ENCODE measurements around the gene ZDHHC8. TPM values are rescaled to one million over a fixed set of nuclear protein-coding genes. Genes with fewer than 3 reads are reported as not detected.

ZDHHC8 gene
- total RNA-seq, 1 donor from 2014 or later: 100 TPM

DNA sequence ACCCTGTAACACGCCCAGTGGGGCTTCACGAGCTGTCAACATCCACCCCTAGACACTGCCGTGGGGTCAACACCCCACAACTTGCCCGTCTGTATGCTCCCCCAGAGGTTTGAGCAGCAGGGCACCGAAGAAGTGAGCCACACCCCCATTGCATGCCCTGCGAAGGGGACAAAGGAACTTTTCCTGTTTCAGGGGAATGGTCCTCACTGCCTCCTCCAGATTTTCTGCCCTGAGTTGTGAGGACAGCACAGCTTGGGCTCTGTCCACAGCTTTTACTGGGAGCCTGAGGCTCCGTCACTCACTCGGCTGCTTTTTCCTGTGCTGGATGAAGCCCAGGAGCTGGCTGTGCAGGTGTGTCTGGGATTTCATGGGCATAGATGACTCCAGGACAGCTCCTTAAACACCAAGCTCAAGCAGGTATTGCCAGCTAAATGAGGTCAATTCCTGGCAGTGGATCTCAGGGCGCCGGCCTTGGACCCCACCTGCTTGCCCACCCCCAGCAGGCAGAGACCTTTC, 59.5 kb downstream of the ZDHHC8 start:
- H3K27ac Mint-ChIP-seq: no peak overlapping the region
- no peaks in the 10 kb centered on the region for H3K4me1 Mint-ChIP-seq
- H3K9me3 Mint-ChIP-seq: no peaks in the 10 kb centered on the region
- no peaks in the 10 kb centered on the region for H3K27me3 Mint-ChIP-seq
- intact Hi-C loops (cut with micrococcal nuclease): no loop called here
- DNase-seq: no peak
- no peak overlapping the region for H3K4me3 Mint-ChIP-seq
- H3K36me3 Mint-ChIP-seq (ENCODE audit: low read depth): no peaks in the 10 kb centered on the region

DNA sequence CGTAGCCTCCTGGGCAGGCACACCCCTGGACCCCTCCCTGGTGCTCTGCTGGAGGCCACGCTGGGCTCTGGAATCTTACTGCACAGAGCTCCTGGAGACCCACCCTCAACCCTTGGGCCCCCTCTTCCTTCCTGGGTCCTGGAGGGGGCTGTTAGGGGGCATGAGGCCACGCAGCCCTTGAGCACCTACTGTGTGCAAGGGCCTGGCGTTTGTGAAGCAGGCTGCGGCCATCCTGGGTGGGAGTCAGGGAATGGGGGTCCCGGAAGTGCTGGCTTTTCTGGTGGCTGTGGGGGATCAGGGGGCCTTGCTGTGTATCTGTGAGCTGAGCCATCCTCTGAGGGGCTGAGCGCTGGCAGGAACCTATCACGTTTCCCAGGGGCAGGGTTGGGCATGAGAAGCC, 60.2 kb downstream of the ZDHHC8 start:
- no peaks in the 10 kb centered on the region for H3K9me3 Mint-ChIP-seq
- no peaks in the 10 kb centered on the region for H3K36me3 Mint-ChIP-seq (ENCODE audit: low read depth)
- no peaks in the 10 kb centered on the region for H3K27me3 Mint-ChIP-seq
- no peak overlapping the region for H3K4me3 Mint-ChIP-seq
- no peak overlapping the region for H3K27ac Mint-ChIP-seq
- no peaks in the 10 kb centered on the region for H3K4me1 Mint-ChIP-seq
- intact Hi-C loops (cut with micrococcal nuclease): no loop called here
- no peak for DNase-seq

DNA sequence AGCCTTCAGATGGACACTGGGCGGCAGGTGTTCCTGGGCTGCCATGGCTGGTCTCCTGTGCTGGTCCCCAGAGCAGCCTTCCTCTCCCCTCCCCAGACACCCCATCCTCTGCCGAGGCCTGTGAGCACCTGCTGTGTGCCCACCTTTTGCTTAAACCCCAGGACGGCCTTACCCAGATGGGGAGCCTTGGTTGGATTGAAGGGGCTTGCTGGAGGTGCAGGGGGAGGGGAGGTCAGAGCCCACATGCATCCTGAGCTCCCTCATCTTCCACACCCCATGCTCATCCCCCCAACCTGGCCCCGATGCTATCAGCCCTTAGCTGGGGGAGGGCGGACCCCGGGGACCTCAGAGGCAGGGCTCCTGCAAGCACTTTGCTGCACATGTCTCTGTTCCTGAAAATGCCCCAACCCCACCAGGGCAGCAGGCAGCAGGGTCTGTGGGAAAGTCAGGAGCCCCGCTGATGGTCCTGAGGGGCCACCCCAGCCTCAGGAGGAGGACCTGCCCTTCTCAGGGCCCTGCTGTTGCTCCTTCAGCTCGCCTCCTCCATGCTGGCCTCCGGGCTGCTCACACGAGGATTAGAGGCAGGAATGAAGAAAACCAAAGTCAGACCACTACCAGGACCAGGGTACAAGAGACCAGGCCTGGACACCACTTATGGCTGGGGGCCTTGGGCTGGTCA, 60.8 kb downstream of the ZDHHC8 start:
- Mint-ChIP-seq H3K9me3 (no peaks in the 10 kb centered on the region), H3K27me3 (no peaks in the 10 kb centered on the region), H3K4me3 (no peak overlapping the region), H3K27ac (no peak overlapping the region), H3K36me3 (ENCODE audit: low read depth) (no peaks in the 10 kb centered on the region), H3K4me1 (no peaks in the 10 kb centered on the region)
- intact Hi-C loops (cut with micrococcal nuclease): no loop called here
- no peak for DNase-seq

DNA sequence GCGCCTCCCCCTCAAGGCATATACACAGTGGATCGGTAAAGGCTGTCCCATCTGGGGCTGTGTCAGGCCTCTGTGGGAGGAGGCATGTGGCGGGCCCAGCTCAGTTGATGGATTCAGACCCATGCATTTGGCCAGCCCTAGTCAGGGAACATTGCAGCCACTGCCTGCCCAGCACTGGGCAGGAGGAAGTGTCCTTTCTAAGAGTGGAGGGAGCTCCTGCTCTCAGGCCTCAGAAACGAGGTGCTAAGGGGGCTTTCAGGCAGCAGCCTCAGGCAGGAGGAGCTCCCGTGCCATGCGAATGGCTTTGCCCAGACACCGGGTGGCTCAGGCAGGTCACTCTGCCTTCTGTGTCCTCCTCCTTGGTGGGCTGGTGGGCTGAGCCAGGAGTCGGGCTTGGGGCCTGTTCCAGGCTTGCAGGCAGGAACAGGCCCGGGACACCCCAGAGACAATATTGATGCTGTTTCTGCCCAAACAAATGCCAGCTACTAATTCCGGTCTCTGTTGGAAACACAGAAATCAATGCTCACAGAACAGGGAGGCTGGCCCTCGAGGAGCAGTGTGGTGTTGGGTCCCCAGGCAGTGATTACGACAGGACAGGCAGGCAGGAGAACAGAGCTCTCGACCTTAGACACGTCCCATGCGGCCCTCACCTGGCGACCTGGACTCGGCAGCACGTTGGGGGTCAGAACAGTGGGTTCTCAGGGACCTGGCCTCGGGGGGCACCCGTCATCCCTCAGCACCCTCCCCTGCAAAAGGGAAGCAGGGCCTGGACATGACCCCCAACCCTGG, 61.6 kb downstream of the ZDHHC8 start:
- H3K9me3 Mint-ChIP-seq: no peaks in the 10 kb centered on the region
- H3K27me3 Mint-ChIP-seq: no peaks in the 10 kb centered on the region
- no peak for DNase-seq
- no peaks in the 10 kb centered on the region for H3K4me1 Mint-ChIP-seq
- no peaks in the 10 kb centered on the region for H3K36me3 Mint-ChIP-seq (ENCODE audit: low read depth)
- no peak overlapping the region for H3K4me3 Mint-ChIP-seq
- intact Hi-C loops (cut with micrococcal nuclease): no loop called here
- no peak overlapping the region for H3K27ac Mint-ChIP-seq

DNA sequence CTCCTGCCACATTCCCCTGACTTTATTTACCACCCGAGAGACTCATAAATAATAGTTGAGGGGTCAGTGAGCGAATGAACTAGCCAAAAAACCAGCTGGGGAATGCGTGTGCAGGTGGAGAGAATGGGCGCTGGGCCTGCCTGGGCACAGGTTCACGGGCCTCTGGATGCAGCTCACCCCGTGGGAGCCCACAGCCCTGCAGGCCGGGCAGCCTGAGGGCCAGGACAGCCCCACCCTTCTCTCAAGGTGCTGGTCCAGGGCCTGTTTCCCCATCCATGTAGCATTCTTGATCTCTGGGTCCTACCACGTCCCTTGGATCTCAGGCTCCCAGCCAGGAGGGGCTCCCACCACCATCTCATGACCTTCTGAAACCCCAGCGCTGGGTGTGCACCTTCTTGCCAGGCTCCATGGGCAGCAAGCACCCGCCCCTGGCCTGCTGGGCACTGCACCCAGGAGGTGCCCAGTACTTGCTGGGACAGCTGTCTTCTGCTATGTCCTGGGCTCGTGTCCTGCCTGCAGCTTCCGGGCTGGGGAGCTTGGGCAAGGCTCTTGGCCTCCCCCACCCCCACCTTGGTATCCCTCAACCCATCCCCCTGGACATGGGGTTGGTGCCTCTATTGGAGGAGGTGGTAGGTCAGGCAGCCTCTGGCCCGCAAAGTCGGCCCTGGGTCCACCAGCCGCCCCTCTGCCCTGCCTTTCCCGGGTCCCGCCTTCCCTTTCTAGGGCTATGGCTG, 62.3 kb downstream of the ZDHHC8 start:
- intact Hi-C loops (cut with micrococcal nuclease): no loop called here
- no peak for DNase-seq
- H3K36me3 Mint-ChIP-seq (ENCODE audit: low read depth): no peaks in the 10 kb centered on the region
- no peaks in the 10 kb centered on the region for H3K27me3 Mint-ChIP-seq
- H3K9me3 Mint-ChIP-seq: no peaks in the 10 kb centered on the region
- no peak overlapping the region for H3K27ac Mint-ChIP-seq
- no peaks in the 10 kb centered on the region for H3K4me1 Mint-ChIP-seq
- H3K4me3 Mint-ChIP-seq: no peak overlapping the region

DNA sequence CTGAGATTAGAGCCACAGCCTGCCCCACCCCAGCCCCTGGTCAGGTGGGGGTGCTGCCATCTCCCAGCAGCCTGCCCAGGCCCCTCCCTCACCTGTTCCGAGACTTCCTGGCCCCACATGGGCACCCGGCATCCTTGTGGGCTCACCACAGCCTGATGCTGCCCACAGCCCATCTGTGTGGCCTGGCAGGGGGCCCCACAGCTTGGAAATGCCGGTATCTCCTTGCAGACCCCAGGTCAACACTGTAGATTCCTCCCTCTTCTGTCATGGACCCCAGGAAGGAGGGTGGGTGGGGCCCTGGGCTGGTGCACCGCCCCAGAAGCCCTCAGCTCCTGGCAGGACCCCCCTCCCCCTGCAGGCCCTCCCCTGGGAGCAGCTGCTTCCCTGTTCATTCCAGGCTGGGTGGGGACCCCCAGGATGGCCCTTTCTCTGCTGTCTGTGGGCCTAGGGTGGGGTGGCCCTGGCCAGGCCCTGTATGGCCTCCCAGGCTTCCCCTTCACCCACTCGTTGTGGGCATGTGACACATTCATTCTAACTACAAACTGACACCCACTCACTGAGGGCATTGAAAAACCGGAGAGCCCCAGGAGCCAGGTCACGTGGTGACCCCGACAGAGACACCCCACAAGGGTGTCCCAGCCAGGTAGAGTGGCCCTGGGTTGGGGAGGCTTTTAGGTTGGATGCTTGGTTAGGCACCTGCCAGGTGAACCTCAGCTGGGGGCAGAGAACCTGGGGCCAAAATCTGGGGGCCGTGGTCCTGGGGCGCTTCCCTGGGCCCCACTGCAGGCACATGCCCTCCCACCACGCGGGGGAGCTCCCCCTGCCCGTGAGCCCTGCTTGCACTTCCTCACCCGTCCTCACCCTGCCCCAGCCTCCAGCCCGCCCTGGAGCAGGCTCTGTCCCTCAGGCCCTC, 63.3 kb downstream of the ZDHHC8 start:
- no peak for DNase-seq
- Mint-ChIP-seq H3K27ac (no peak overlapping the region), H3K9me3 (no peaks in the 10 kb centered on the region), H3K27me3 (no peaks in the 10 kb centered on the region), H3K4me1 (no peaks in the 10 kb centered on the region), H3K36me3 (ENCODE audit: low read depth) (no peaks in the 10 kb centered on the region), H3K4me3 (no peak overlapping the region)
- intact Hi-C loops (cut with micrococcal nuclease): no loop called here

DNA sequence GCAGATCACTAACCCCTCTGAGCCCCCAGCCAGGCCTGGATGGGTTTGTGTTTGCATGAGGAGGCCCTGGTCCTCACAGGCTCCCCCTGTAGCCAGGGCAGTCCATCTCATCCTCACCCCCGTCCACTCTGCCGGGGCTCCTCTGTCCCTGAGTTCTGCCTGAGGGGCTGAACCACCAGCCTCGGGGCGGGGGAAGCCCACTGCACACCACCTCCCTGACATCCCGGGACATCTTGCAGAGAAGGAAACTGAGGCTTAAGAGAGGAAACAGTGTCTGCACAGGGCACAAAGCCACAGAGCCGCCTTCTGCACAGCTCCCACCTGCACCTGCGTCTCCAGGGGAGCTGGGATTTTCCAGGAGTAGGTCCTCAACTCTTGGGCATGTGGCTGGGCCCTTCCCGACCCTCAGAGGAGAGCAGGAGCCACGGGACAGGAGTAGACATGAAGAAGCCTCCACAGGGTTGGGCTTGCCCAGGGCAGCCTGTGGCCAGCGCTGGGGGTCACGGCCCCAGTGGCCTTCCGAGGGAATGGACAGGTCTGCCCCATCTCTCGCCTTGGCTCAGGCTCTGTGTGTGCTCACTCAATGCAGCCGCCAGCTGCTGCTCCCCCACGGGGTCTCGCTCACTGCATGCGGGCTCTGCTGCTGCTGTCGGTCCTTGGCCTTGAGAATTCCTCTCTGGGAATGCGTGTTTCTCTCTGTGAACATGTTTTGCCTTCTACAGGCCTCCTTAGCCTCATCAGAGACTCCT, 64.7 kb downstream of the ZDHHC8 start:
- Mint-ChIP-seq H3K36me3 (ENCODE audit: low read depth) (no peaks in the 10 kb centered on the region), H3K27me3 (no peaks in the 10 kb centered on the region), H3K4me1 (no peaks in the 10 kb centered on the region), H3K9me3 (no peaks in the 10 kb centered on the region), H3K27ac (no peak overlapping the region), H3K4me3 (no peak overlapping the region)
- no peak for DNase-seq
- intact Hi-C loops (cut with micrococcal nuclease): no loop called here

Other genes with a start within 250 kb of the ZDHHC8 start
- 104 and 110 TPM in 2 replicates for gene COMT, start 190.0 kb upstream of the ZDHHC8 start, total RNA-seq
- 18.4 and 23.5 TPM in 2 replicates for gene TXNRD2, start 190.0 kb upstream of the ZDHHC8 start, total RNA-seq
- gene ARVCF, start 115.0 kb upstream of the ZDHHC8 start, total RNA-seq: 2.6 and 4.1 TPM in 2 replicates
- 27.1 and 31.5 TPM in 2 replicates for gene TANGO2, start 110.7 kb upstream of the ZDHHC8 start, total RNA-seq
- 73.2 and 74.2 TPM in 2 replicates for gene DGCR8, start 51.6 kb upstream of the ZDHHC8 start, total RNA-seq
- gene RANBP1, start 15.7 kb upstream of the ZDHHC8 start, total RNA-seq: 488 and 500 TPM in 2 replicates
- 125 and 135 TPM in 2 replicates for gene TRMT2A, start 14.6 kb upstream of the ZDHHC8 start, total RNA-seq
- gene CCDC188, start 19.3 kb downstream of the ZDHHC8 start, total RNA-seq: 0.14 TPM in 1 of 2 replicates, not detected in the other
- 1.6 and 1.7 TPM in 2 replicates for gene RTN4R, start 136.5 kb downstream of the ZDHHC8 start, total RNA-seq
- 37.2 TPM in 2 replicates for gene DGCR6L, start 188.3 kb downstream of the ZDHHC8 start, total RNA-seq

Data from activated CD4-positive, alpha-beta T cell treated with anti-CD3 and anti-CD28 coated beads, Interleukin-2, amount 10 ng/mL, durations not matched to agents 24 days and 14 days (primary cell).